ENCODE measurements around the gene ACYP1.

ACYP1 gene

DNA sequence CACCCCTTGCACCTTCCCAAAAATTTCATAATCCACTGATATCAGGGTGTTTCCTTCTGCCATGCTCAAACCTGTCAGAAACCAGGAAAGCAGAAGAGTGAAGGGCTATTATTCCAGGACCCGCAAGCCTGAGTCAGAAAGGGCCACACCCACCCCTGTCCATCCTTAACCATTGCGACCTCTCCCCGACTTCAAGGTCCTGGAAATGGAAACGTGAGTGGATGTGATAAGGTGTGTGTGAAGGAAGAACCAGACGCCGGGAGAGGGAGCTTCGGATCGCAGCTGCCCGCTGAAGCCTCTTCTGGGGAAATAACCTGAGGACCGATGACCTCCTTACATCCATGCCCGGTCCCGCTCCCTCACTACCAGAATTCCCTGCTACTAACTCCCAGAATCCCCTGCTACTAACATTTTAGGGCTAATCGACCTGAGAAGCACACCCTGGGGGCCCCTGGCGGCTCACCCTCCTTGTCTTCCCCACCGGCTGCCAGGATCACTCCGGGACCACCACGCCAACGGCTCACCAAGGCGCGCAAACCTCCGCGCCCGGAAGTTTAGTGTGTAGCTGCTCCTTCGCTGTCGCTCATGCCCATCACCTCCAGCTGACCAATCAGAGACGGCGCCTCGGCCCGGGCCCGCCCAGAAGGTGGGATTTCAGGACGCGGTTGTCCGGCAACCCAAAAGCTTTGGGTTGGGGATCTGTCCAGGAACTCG lies at the start of gene ACYP1:
Gene ACYP1, minus strand, starts transcription at position 534 of the 714 bp plus-strand sequence. Its CDS starts 471 bp downstream, at position 63.
- peak; percentile 54 for DNase-seq

GRCh38 chr14:75109877-75110276 lies 46.1 kb upstream of the ACYP1 start:
- DNase-seq = no peak

- no peak for DNase-seq
Measured at GRCh38 chr14:75107186-75107585, 43.4 kb upstream of the ACYP1 start.

GRCh38 chr14:75101491-75101890 lies 37.7 kb upstream of the ACYP1 start:
- DNase-seq = no peak

- no peak for DNase-seq
Measured at GRCh38 chr14:75098682-75099081, 34.9 kb upstream of the ACYP1 start.

GRCh38 chr14:75098212-75098611 lies 34.4 kb upstream of the ACYP1 start:
- no peak for DNase-seq

- DNase-seq = no peak
Measured at GRCh38 chr14:75096959-75097358, 33.1 kb upstream of the ACYP1 start.

GRCh38 chr14:75095690-75096089 lies 31.9 kb upstream of the ACYP1 start:
- DNase-seq = no peak

DNA sequence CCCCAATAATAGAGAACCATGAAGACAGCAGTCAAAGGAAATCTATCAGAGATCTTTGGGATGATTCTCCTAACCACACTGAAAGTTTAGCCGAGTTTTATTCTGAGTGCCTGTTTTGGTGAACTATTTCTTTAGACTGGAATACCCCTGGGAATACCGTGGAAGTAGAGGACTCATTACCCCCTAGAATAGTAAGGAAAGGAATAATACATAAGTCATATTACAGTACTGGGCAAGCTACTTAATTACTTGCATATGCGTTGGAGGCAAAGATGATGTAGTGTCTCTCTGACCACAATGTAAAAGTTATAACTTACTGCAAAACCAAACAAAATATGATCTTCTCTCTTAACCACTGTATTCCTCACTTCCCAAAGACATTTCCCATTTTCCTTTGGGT lies 31.1 kb upstream of the ACYP1 start:
- DNase-seq = no peak

DNA sequence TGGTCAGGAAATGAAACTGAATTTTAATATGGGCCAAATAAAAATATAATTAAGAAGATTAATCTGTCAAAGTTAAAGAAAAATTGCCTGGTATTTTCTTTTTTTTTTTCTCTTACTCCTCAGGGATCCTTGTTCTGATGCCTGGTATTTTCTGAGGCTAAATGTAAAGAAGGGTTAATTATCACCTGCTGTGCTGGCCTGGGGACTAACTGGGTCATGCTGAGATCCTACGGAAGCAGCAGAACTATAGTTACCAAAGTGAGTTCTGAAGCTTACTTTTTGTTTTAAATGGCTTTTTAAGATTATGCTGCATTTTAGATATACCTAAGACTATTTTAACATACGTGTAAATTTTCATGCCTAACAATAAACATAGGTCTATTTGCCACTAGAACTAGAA lies 28.9 kb upstream of the ACYP1 start:
- no peak for DNase-seq

DNA sequence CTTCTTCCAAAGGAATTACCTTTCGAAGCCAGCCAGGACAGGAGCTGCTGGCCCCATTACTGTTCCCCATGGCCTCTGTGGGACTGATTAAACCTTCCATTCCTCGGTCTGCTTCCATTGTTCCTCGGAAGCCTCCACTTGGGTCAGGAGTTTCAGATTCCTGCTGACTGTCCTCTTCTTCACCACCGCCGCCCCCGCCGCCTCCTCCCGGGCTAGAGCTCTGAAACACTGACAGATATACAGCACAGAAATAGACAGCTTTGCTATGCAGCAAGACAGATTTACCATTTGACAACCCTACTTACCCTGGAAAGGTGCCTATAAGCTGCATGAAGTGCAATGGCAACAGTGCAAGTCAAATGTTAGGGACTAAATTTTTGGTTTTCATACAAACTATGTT lies 27.4 kb upstream of the ACYP1 start:
- no peak for DNase-seq

- DNase-seq = no peak
Measured at GRCh38 chr14:75090353-75090752, 26.5 kb upstream of the ACYP1 start.

GRCh38 chr14:75088566-75089373 lies 24.9 kb upstream of the ACYP1 start:
- no peak for DNase-seq

GRCh38 chr14:75088153-75088552 lies 24.3 kb upstream of the ACYP1 start:
- no peak for DNase-seq

DNA sequence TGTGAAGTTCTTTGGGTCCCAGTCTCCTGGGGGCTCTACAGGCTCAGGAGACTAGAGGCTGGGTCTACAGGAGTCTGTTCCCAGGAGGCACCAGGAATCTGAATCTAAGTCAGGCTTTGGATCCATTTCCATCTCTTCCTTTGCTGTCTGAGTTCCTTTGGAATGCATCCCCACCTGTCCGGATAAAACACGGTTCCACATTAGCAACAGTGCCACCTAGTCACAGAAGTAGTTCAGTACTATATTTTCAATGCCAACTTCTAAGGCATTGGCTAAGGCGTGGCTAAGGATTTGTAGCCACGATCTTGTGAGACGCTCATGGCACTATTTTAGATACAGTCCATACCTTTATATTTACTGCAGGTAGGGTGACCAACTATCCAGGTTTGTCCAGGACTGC lies 20.7 kb upstream of the ACYP1 start:
- DNase-seq = no peak

DNA sequence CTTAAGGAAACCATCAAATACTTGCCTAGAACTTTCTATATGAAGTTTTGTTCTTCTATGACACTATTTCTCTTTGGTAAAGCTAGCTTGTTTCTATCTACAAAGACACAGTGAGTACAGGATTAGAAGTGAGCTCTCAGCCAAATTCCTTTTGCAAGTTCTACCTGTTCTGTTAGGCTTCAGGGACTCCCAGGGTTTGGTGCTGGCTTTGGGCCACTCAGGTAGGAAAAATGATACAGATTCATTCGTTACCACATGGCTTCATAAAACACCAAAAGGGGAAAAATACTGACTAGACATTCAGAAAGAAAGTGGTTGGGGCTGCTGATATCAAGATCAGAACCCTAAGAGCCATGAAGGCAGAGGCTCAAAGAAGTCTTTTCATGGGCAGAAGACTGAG lies 19.4 kb upstream of the ACYP1 start:
- DNase-seq = no peak

DNA sequence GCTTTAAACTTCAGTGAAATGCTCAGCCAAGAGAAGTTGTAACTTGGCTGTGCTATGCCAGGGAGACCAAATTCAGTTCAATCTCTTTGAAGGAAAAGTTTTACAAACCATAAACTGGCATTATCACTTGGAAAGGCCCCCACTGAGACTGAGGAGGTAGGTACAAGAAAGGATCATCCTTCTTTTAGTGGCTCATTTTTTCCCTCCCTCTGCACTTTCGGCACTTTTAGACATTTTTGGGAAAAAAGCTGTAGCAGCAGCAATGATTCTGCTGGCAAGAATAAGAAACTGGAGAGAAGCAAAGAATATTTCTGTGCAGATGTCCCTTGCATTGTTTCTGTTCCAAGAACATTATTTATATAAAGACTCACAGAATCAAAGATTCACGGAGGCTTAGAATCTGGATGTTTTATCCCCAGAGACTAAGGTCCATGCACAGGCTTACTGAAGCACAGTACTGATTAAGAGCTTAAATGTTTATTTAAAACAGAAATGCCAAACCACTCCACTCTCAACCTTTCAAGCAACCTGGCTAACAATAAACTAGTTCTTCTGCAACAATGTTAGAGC lies 17.9 kb upstream of the ACYP1 start:
- no peak for DNase-seq

- no peak for DNase-seq
Measured at GRCh38 chr14:75079521-75079920, 15.7 kb upstream of the ACYP1 start.

DNA sequence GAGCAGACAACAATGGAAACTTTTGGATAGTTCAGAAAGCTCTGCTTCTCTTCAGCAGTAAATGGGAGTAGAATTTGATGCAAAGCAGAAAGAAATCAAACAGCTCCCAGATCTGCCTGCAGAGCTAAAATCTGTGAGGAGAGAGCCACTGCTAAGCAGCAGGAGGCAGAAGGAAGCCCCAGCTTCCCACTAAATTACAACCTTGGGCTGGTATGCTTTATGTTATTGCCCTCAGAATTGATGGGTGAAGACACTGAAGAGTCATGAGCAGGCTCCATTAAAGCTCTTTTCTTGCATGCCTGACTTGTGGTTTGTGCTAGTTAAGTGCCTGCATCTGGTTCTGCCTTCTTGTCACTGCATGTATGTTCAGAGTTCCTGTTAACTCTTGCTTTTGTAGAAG lies 14.0 kb upstream of the ACYP1 start:
- DNase-seq = no peak

- no peak for DNase-seq
Measured at GRCh38 chr14:75070383-75070782, 6.6 kb upstream of the ACYP1 start.

DNA sequence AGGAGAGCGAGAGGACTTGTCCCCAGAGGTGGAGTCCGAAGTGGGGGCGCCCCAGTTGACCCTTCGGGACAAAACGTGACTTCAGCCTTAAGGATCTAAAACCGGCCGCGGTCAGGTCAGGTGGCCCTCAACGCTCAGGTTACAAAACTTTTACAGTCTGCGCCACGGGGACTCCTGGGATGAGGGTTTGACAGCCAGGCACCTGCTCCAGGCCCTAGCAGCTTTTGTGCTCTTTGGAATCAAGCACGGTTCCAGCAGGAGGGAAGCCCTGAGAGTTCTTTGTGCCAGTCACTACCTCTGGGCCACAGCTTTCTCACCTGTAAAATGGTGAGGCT lies 6.0 kb upstream of the ACYP1 start:
- DNase-seq = no peak

DNA sequence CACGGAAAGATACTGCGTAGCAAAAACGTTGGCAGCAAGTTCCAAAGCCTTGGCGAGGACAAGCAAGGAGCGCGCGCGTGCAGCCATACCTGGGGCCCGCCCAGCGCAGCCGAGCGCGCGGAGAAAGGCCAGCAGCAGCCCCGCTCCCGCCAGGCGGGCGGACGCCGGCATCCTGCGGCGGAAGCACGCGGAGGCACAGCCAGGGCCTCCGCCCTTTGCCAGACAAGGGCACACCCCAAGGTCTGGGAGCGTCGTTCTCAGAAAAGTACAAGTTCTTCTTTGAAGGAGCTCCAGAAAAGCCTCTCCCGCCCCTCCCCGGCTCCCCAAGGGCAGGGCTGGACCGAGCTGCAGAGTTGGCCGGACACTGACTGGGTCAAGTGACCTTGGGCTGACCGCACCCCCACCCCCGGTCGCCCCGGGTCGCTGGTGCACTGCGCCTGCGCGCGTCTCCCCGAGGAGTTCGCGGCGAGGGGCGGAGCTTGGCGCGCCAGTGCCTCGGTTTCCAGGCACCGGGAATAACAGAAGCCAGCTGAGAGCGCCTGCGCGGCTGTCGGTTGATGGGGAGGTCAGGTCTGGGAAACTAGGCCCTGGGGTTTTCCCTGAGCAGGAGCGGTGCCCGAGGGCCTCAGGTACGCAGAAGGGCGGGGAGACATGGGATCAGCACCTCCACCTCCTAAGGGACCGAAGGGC lies 5.4 kb upstream of the ACYP1 start, which contains the start of gene ZC2HC1C:
Gene ZC2HC1C, plus strand, starts transcription at position 521 of the 690 bp plus-strand sequence. CDS start 933 bp downstream, outside the sequence.
- DNase-seq = peak; percentile 85
